Ecto neural progenitor cell (in vitro differentiated cells): ENCODE measurements around the gene C6orf47.

Source experiments
- DNase-seq: peaks from one replicate; pipeline ENCODE4 v3.0.0-alpha.2; 2018; ENCODE audit warnings: low spot score

Gene C6orf47

GRCh38 chr6:31661262-31662123, 915 bp upstream of the C6orf47 start:
- no peak for DNase-seq

GRCh38 chr6:31659649-31660380, 763 bp downstream of the C6orf47 start:
- DNase-seq = no peak

GRCh38 chr6:31658983-31659648, 1.5 kb downstream of the C6orf47 start:
- DNase-seq = no peak

GRCh38 chr6:31658158-31658688, 2.4 kb downstream of the C6orf47 start:
- DNase-seq = no peak

GRCh38 chr6:31657406-31658157, 3.0 kb downstream of the C6orf47 start:
- DNase-seq = no peak

GRCh38 chr6:31655349-31656237, 5.0 kb downstream of the C6orf47 start, which contains the start of gene APOM:
TSS of gene APOM (plus strand) at chr6:31655894. CDS start at chr6:31655967, 73 bp downstream.
- DNase-seq = no peak

GRCh38 chr6:31654574-31655348, 5.8 kb downstream of the C6orf47 start:
- DNase-seq = no peak

GRCh38 chr6:31652925-31653724, 7.5 kb downstream of the C6orf47 start:
- no peak for DNase-seq

- no peak for DNase-seq
Measured at GRCh38 chr6:31651602-31652191, 8.9 kb downstream of the C6orf47 start.

GRCh38 chr6:31645325-31645724, 15.3 kb downstream of the C6orf47 start:
- no peak for DNase-seq

GRCh38 chr6:31643818-31644454, 16.6 kb downstream of the C6orf47 start:
- no peak for DNase-seq

GRCh38 chr6:31642798-31643570, 17.6 kb downstream of the C6orf47 start:
- no peak for DNase-seq

GRCh38 chr6:31641370-31641769, 19.2 kb downstream of the C6orf47 start:
- no peak for DNase-seq

GRCh38 chr6:31640612-31641011, 20.0 kb downstream of the C6orf47 start:
- DNase-seq = no peak

- DNase-seq = no peak
Measured at GRCh38 chr6:31639449-31639861, 21.1 kb downstream of the C6orf47 start.

GRCh38 chr6:31639043-31639442, 21.5 kb downstream of the C6orf47 start:
- DNase-seq = no peak
